Placental epithelial cell (primary cell): ENCODE data around the gene FAM111A. TPM values are rescaled to one million over a fixed set of nuclear protein-coding genes. Genes with fewer than 3 reads are reported as not detected.

Experiments used
- total RNA-seq: library from RNA; depleted of rRNA; stranded (reverse); fragments of >200 nt; gene quantifications from 2 replicates; pipeline ENCODE4 v1.2.3, GENCODE V29; 2012

The FAM111A gene
- 22.8 and 28.3 TPM in 2 replicates for total RNA-seq

DNA sequence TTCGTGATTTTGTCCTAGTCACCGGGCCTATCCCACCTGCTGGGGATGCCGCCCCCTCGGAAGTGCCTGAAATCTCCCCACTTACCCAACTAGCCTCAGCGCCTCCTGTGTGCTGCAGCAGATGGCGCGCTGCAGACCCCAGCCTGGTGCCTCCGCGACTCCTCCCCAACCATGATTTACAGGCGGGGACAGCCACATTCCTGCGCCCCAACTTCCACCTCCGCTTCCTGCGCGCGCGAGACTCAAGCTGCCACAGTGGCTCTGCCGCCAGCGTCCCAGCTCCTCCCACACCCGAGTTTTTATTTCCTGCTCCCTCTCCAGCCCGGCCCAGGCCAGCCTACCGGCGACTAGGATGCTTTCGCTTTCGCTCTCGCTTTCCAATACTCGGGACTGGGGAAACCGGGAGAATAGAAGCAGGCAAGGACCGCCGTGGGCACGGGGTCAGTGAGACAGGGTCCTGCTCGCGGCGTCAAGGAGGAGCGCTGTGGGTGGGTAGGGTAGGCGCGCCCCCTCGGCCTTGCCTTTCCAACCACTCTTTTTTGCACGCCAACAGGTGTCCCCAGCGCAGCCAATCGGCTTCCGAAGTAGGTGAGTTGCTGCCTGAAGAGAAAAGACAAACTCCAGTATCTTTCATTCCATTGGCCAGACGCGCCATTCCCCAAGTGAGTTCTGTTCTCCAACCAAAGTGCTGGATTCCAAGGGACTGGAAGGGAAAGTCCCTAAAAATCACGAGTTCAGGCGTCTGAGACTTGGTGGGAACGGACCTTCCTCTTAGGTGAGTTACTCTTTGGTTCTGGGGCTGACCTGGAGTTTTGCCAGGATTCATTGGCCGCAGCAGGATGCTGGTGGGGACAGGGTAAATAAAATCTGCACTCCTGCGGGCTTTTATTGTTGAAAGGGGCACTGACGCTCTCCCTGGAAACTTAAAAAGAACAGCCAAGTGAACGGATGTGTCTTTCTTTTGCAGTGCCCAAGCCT lies at the start of gene FAM111A:
FAM111A (plus strand) TSS at position 327 of the 978 bp plus-strand sequence. CDS start 6,017 bp downstream, outside the sequence.

DNA sequence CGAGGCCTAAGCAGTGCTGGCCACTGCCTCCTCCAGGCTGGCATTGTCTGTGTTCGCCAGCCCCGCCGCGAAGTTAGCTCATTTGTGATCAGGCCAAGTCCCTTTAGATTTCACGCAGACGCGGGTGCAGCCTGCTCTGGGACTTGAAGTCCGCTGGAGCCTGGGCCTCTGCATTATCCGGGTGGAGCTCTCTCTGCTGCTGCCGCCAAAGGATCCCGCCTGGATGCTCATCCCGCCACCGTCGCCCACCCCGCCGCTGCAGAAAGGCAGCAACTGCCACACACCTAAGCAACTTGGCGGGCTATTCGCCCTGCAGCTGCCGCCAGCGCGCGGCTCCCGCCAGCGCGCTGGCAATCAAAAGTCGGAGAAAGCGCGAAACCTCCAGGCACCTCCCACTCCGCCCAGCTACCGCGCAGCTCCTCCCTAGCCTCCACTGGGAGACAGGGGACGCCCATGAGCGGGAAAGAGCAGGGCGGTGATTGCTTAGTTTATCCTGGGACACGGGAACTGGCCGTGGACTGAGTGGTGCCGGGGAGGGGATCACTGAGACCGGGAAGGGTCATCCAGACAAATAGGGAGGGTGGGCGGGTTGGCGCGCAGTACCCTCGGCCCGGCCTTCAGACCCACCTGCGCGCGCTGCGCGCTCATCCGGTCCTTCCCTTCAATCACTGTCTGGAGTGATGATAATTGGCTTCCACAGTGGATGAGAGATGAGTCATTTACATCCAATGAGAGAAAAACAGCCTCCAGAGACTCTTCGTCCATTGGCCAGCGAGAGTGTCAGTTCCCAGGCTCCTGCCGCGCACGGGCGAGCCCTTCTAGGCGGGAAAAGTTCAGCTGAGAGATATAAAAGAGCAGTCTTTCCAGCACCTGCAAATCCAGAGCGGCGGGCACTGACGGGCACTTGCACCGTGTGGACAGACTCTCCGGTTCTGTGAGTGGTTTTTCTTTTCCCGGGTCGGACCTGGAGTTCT lies 36.0 kb upstream of the FAM111A start, which contains the start of gene FAM111B:
FAM111B (plus strand) TSS at position 875 of the 974 bp plus-strand sequence. CDS start 2,389 bp downstream, outside the sequence.

GRCh38 chr11:59171508-59172322 lies 29.1 kb downstream of the FAM111A start, which contains the start of gene DTX4:
DTX4 (plus strand) TSS chr11:59172132; CDS start chr11:59172596, 464 bp downstream.

Other genes starting within 250 kb of the FAM111A start
- 0.76 TPM in 1 of 2 replicates, not detected in the other for gene GLYATL1, start 203.4 kb upstream of the FAM111A start, total RNA-seq
- gene GLYATL1B, start 56.5 kb upstream of the FAM111A start, total RNA-seq: not detected in 2 replicates
- 2.2 and 5.9 TPM in 2 replicates for gene FAM111B, start 35.6 kb upstream of the FAM111A start, total RNA-seq
- gene DTX4, start 29.3 kb downstream of the FAM111A start, total RNA-seq: 9.0 and 16.1 TPM in 2 replicates
- gene MPEG1, start 70.1 kb downstream of the FAM111A start, total RNA-seq: not detected in 2 replicates
- gene OR5AN1, start 216.0 kb downstream of the FAM111A start, total RNA-seq: under 0.01 TPM in 1 of 2 replicates, not detected in the other